DMS 273 (cell line): ENCODE results near the gene TXK.

Experiments used
- DNase-seq: peaks from one replicate; lab custom pipeline; 2025; ENCODE audit not compliant: unreplicated experiment; lab: John Stamatoyannopoulos, UW

The TXK gene

GRCh38 chr4:48108309-48109073 lies 25.6 kb downstream of the TXK start:
- no peak for DNase-seq

GRCh38 chr4:48105230-48105629 lies 28.8 kb downstream of the TXK start:
- no peak for DNase-seq

GRCh38 chr4:48103483-48104139 lies 30.4 kb downstream of the TXK start:
- DNase-seq: no peak

- no peak for DNase-seq
Observed at GRCh38 chr4:48102303-48102702, 31.7 kb downstream of the TXK start.

- no peak for DNase-seq
Observed at GRCh38 chr4:48100256-48100655, 33.8 kb downstream of the TXK start.

- no peak for DNase-seq
Observed at GRCh38 chr4:48095441-48095840, 38.6 kb downstream of the TXK start.

GRCh38 chr4:48093991-48094416 lies 40.0 kb downstream of the TXK start:
- no peak for DNase-seq

GRCh38 chr4:48090621-48091020 lies 43.4 kb downstream of the TXK start:
- DNase-seq: no peak

GRCh38 chr4:48085821-48086589 lies 48.0 kb downstream of the TXK start:
- DNase-seq: no peak

GRCh38 chr4:48082956-48083355 lies 51.1 kb downstream of the TXK start:
- no peak for DNase-seq

GRCh38 chr4:48081196-48081595 lies 52.9 kb downstream of the TXK start:
- DNase-seq: no peak

GRCh38 chr4:48079972-48080391 lies 54.1 kb downstream of the TXK start:
- DNase-seq: no peak

GRCh38 chr4:48078862-48079655 lies 55.0 kb downstream of the TXK start:
- no peak for DNase-seq

- no peak for DNase-seq
Observed at GRCh38 chr4:48078425-48078824, 55.6 kb downstream of the TXK start.

- DNase-seq: no peak
Observed at GRCh38 chr4:48074657-48075056, 59.4 kb downstream of the TXK start.

GRCh38 chr4:48073567-48074103 lies 60.4 kb downstream of the TXK start:
- DNase-seq: no peak

GRCh38 chr4:48071191-48071590 lies 62.9 kb downstream of the TXK start:
- peak; percentile 20 for DNase-seq

- no peak for DNase-seq
Observed at GRCh38 chr4:48069026-48069425, 65.0 kb downstream of the TXK start.

GRCh38 chr4:48068182-48068581 lies 65.9 kb downstream of the TXK start:
- no peak for DNase-seq

GRCh38 chr4:48067536-48067935 lies 66.5 kb downstream of the TXK start:
- DNase-seq: no peak

- no peak for DNase-seq
Observed at GRCh38 chr4:48065587-48066052, 68.4 kb downstream of the TXK start.
